HEK293 (cell line): Measurements from ENCODE around the gene SLC25A22.

Experiments used
- CTCF ChIA-PET: fragments of 350-600 bp; formaldehyde crosslinking; extraction: SDS; loops from one replicate; lab custom pipeline; 2021; ENCODE audit warnings: antibody characterized with exemption; lab: Yijun Ruan, JAX
- POLR2A ChIA-PET: fragments of 300-600 bp; formaldehyde crosslinking; extraction: SDS; loops from one replicate; lab custom pipeline; 2020; ENCODE audit warnings: antibody characterized with exemption, inconsistent platforms; lab: Yijun Ruan, JAX
- H3K27ac ChIP-seq: fragments of 200-500 bp; sonication (Bioruptor generic); 2 replicates; pipeline ENCODE4 v1.5.1; 2014; ENCODE audit warnings: low read depth, low read length, control low read depth, inconsistent platforms; ENCODE audit errors: extremely low read depth
- H3K36me3 ChIP-seq, 2 experiments: fragments of 200-500 bp in 1 of 2; sonication (Bioruptor generic) in 1 of 2; 1 replicate in 1 of 2; 2 replicates in 1 of 2; pipeline ENCODE4 v1.5.1; 2014 to 2017; ENCODE audit warnings: inconsistent platforms in 2 of 2, low read length in 2 of 2; ENCODE audit not compliant: control insufficient read depth in 2 of 2, insufficient read depth in 1 of 2
- H3K4me1 ChIP-seq: fragments of 200-500 bp; sonication (Bioruptor generic); 2 replicates; pipeline ENCODE4 v1.5.1; 2014; ENCODE audit warnings: mild to moderate bottlenecking, low read length, inconsistent platforms; ENCODE audit not compliant: control insufficient read depth, insufficient read depth
- H3K4me3 ChIP-seq: 2 replicates; pipeline ENCODE4 v1.5.1; 2011; ENCODE audit warnings: low read depth, mild to moderate bottlenecking, control low read depth, low read length, moderate library complexity
- H3K9me3 ChIP-seq: fragments of 200-500 bp; sonication (Bioruptor generic); 2 replicates; pipeline ENCODE4 v1.5.1; 2014; ENCODE audit warnings: low read depth, low read length, inconsistent platforms; ENCODE audit not compliant: control insufficient read depth, insufficient read depth
- BCL11B ChIP-seq: fragments of 450-650 bp; formaldehyde crosslinking; IDR thresholded peaks from 2 replicates; pipeline ENCODE4 v1.5.1; 2016; ENCODE audit warnings: low read depth, missing biosample characterization, missing genetic modification characterization
- ELK4 ChIP-seq: IDR thresholded peaks from 2 replicates; pipeline ENCODE4 v1.6.1; 2011; ENCODE audit warnings: mild to moderate bottlenecking, low read depth, low read length, borderline replicate concordance
- PBX3 ChIP-seq: sonication (generic); formaldehyde crosslinking; IDR thresholded peaks from 2 replicates; pipeline ENCODE4 v1.8.1; 2022; ENCODE audit warnings: mild to moderate bottlenecking, moderate library complexity, missing genetic modification reagents
- REPIN1 ChIP-seq: fragments of 450-650 bp; formaldehyde crosslinking; IDR thresholded peaks from 2 replicates; pipeline ENCODE4 v1.5.1; 2017; ENCODE audit warnings: missing biosample characterization, missing genetic modification characterization, low read depth
- REST ChIP-seq: fragments of 450-650 bp; formaldehyde crosslinking; IDR thresholded peaks from 2 replicates; pipeline ENCODE4 v1.5.1; 2016; ENCODE audit warnings: missing biosample characterization, missing genetic modification characterization
- SCRT1 ChIP-seq: fragments of 450-650 bp; formaldehyde crosslinking; IDR thresholded peaks from 2 replicates; pipeline ENCODE4 v1.5.1; 2016; ENCODE audit warnings: missing biosample characterization, missing genetic modification characterization, borderline replicate concordance
- TRIM28 ChIP-seq: IDR thresholded peaks from 2 replicates; pipeline ENCODE4 v1.6.1; 2011; ENCODE audit warnings: low read length, control low read depth, borderline replicate concordance
- ZBTB1 ChIP-seq: fragments of 450-650 bp; formaldehyde crosslinking; IDR thresholded peaks from 2 replicates; pipeline ENCODE4 v1.5.1; 2016; ENCODE audit warnings: missing biosample characterization, missing genetic modification characterization
- ZBTB21 ChIP-seq: fragments of 450-650 bp; formaldehyde crosslinking; IDR thresholded peaks from 2 replicates; pipeline ENCODE4 v1.5.1; 2017; ENCODE audit warnings: missing biosample characterization, missing genetic modification characterization
- ZBTB44 ChIP-seq: fragments of 450-650 bp; IDR thresholded peaks from 2 replicates; pipeline ENCODE4 v1.5.1; 2018; ENCODE audit warnings: missing biosample characterization, mild to moderate bottlenecking, missing genetic modification characterization
- ZNF121 ChIP-seq: fragments of 450-650 bp; formaldehyde crosslinking; IDR thresholded peaks from 2 replicates; pipeline ENCODE4 v1.5.1; 2016; ENCODE audit warnings: missing biosample characterization, missing genetic modification characterization
- ZNF148 ChIP-seq: fragments of 450-650 bp; formaldehyde crosslinking; IDR thresholded peaks from 2 replicates; pipeline ENCODE4 v1.5.0; 2017; ENCODE audit warnings: missing biosample characterization, missing genetic modification characterization, borderline replicate concordance
- ZNF157 ChIP-seq: fragments of 450-650 bp; formaldehyde crosslinking; IDR thresholded peaks from 2 replicates; pipeline ENCODE4 v1.5.1; 2016; ENCODE audit warnings: missing biosample characterization, missing genetic modification characterization
- ZNF366 ChIP-seq: fragments of 450-650 bp; formaldehyde crosslinking; conservative IDR thresholded peaks from 2 replicates; pipeline ENCODE4 v1.5.1; 2016; ENCODE audit warnings: missing biosample characterization, missing genetic modification characterization
- ZNF423 ChIP-seq: fragments of 450-650 bp; formaldehyde crosslinking; IDR thresholded peaks from 2 replicates; pipeline ENCODE4 v1.5.1; 2016; ENCODE audit warnings: missing biosample characterization, missing genetic modification characterization
- ZNF600 ChIP-seq: fragments of 450-650 bp; formaldehyde crosslinking; IDR thresholded peaks from 2 replicates; pipeline ENCODE4 v1.5.1; 2016; ENCODE audit warnings: missing biosample characterization, missing genetic modification characterization
- ZNF692 ChIP-seq: fragments of 450-650 bp; formaldehyde crosslinking; IDR thresholded peaks from 2 replicates; pipeline ENCODE4 v1.5.1; 2016; ENCODE audit warnings: missing biosample characterization, missing genetic modification characterization

Gene SLC25A22

GRCh38 chr11:764322-765024 lies 33.6 kb downstream of the SLC25A22 start:
- H3K4me1 ChIP-seq = no peaks in the 10 kb centered on the region
- CTCF ChIA-PET = interaction anchor here (0.7 to 1.0 kb wide), 4 partner anchors 9 to 100 kb away, joined by 3 to 4 read pairs (median 3); partner anchors contain the start of genes DEAF1 and TMEM80

GRCh38 chr11:763549-764321 lies 34.3 kb downstream of the SLC25A22 start:
- Histone ChIP-seq H3K4me1 (no peaks in the 10 kb centered on the region), H3K27ac (no peak overlapping the region), H3K36me3 (peaks cover 4 to 85% of the 10 kb centered on the region in 2 experiments; a peak in 2 of 3 replicates), H3K9me3 (no peaks in the 10 kb centered on the region), H3K4me3 (no peak overlapping the region)
- ChIA-PET CTCF (interaction anchor here (0.7 to 1.0 kb wide), 4 partner anchors 10 to 100 kb away, joined by 3 to 4 read pairs (median 3); no protein-coding TSS in a partner anchor), POLR2A (interaction anchor here (0.6 to 1.9 kb wide), 9 partner anchors 10 to 178 kb away, joined by 3 to 9 read pairs (median 4); partner anchors contain the start of genes GATD1 and RPLP2)
- TF ChIP-seq PBX3 (CRISPR knock-in tag) (no peak), ELK4 (no peak), ZBTB21 (tag by site-specific recombination) (no peak), TRIM28 (no peak), ZNF600 (tag by site-specific recombination) (peak; percentile 67; the same call in 1 of the 2 replicates), ZNF148 (tag by site-specific recombination) (no peak), ZNF157 (tag by site-specific recombination) (no peak), REPIN1 (tag by site-specific recombination) (no peak), ZNF121 (tag by site-specific recombination) (no peak), ZBTB44 (tag by site-specific recombination) (no peak), SCRT1 (0 out of 2 replicates have a peak, but pooled peaks have one; percentile 18), BCL11B (tag by site-specific recombination) (no peak), ZNF692 (no peak)

More at GRCh38 chr11:764322-765024, 33.6 kb downstream of the SLC25A22 start:
- POLR2A ChIA-PET = interaction anchor here (0.9 to 1.9 kb wide), 5 partner anchors 11 to 45 kb away, joined by 3 to 6 read pairs (median 4); partner anchors contain the start of genes GATD1 and RPLP2
- no peaks in the 10 kb centered on the region for H3K9me3 ChIP-seq
- no peak for TF ChIP-seq ZNF366 (tag by site-specific recombination)
- 0 out of 2 replicates have a peak, but pooled peaks have one; percentile 22 for TF ChIP-seq REST (tag by site-specific recombination)
- peak; percentile 78 for TF ChIP-seq ZNF423 (tag by site-specific recombination)
- TF ChIP-seq ZBTB1 (tag by site-specific recombination) = no peak
- peaks cover 4 to 78% of the 10 kb centered on the region in 2 experiments; a peak in 2 of 3 replicates for H3K36me3 ChIP-seq
- no peak overlapping the region for H3K27ac ChIP-seq
- H3K4me3 ChIP-seq = no peak overlapping the region
